SK-N-SH treated with all-trans-retinoic acid at 6 μM for 48 hours (cell line): ENCODE data around the gene LYPLAL1.

Experiments used
- SNAI2 ChIP-seq: fragments of 250-450 bp; sonication (Bioruptor Pico); IDR thresholded peaks from 2 replicates; pipeline ENCODE4 v1.5.0; 2020; ENCODE audit warnings: mild to moderate bottlenecking, moderate library complexity
- TCF4 ChIP-seq: fragments of 250-450 bp; sonication (Bioruptor Pico); IDR thresholded peaks from 2 replicates; pipeline ENCODE4 v1.8.0; 2021; ENCODE audit warnings: mild to moderate bottlenecking, moderate library complexity, borderline replicate concordance
- ZC3H10 ChIP-seq: fragments of 250-450 bp; sonication (Bioruptor Pico); IDR thresholded peaks from 2 replicates; pipeline ENCODE4 v1.5.1; 2021; ENCODE audit warnings: mild to moderate bottlenecking, moderate library complexity
- ZFP30 ChIP-seq: fragments of 450-650 bp; formaldehyde crosslinking; IDR thresholded peaks from 2 replicates; pipeline ENCODE4 v1.5.0; 2022; ENCODE audit warnings: mild to moderate bottlenecking, moderate library complexity
- ZNF565 ChIP-seq: fragments of 450-650 bp; formaldehyde crosslinking; conservative IDR thresholded peaks from 2 replicates; pipeline ENCODE4 v1.5.0; 2020; ENCODE audit warnings: low read depth, mild to moderate bottlenecking, moderate library complexity

DNA sequence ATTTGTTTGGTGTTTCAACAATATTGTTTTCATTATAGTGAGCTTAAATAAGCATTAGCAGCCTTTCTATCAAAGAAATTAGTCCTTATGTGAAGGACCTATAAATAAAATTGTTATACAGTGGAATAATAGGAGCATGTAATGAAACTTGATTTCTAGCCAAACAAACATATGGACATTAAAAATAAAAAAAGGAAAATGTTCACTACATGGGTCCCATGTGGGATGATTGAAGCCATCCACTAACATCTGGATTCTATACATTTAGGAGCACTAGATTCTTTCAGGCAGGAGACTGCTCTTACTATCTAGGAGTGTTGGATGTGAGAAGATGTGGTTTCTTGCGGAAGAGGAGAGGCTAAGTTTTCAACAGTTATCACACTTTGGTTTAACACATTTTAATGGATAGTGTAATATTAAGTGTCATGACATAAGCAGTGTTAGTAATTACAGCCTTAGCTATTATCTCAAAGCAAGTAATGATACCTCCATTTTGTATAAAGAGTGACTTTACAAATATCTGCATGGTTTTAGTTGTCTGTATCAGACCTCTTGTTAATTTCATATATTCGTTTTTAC is 62.3 kb downstream of the LYPLAL1 start:
- TF ChIP-seq ZNF565 (CRISPR knock-in tag): no peak
- TF ChIP-seq ZC3H10 (CRISPR knock-in tag): no peak
- no peak for TF ChIP-seq SNAI2 (CRISPR knock-in tag)
- no peak for TF ChIP-seq ZFP30
- TF ChIP-seq TCF4 (CRISPR knock-in tag): no peak
